Ovary (tissue), 3 donors: ENCODE data around the gene PRKCD.

ENCODE experiments used
- CTCF ChIP-seq, 3 donors: fragments of 450-650 bp in 2 of 3; fragments of 200-600 bp in 1 of 3; IDR thresholded peaks; one replicate each; pipeline versions ENCODE4 v1.5.1 to v1.8.0; 2016 to 2022; ENCODE audit warnings: antibody characterized with exemption in 3 of 3, mild to moderate bottlenecking in 1 of 3
- EP300 ChIP-seq: sonication (generic); formaldehyde crosslinking; IDR thresholded peaks from one replicate; pipeline ENCODE4 v1.6.1; 2017; ENCODE audit warnings: antibody characterized with exemption
- POLR2A ChIP-seq: fragments of 450-650 bp; IDR thresholded peaks from one replicate; pipeline ENCODE4 v1.6.1; 2017; ENCODE audit warnings: antibody characterized with exemption, mild to moderate bottlenecking, moderate library complexity
- donor health status: DM: no; HTN: no; CAD: no.

- TF ChIP-seq EP300 (no peak), CTCF (IDR thresholded peaks at IDR 0.05) (no peak), POLR2A (no peak)
Observed at GRCh38 chr3:53235545-53235944, 74.5 kb downstream of the PRKCD start.
